ENCODE results near the gene SETD7.

- TF ChIP-seq CTCF (conservative IDR thresholded peaks at IDR 0.05; ENCODE audit: low read depth, low read length) (no peak), EZH2 (IDR thresholded peaks at IDR 0.05; ENCODE audit: borderline replicate concordance, low read depth, low read length, poor library complexity, severe bottlenecking) (no peak)
Measured at GRCh38 chr4:139465922-139466321, 90.1 kb downstream of the SETD7 start.

Data from A673 (cell line).